Smooth muscle cell (in vitro differentiated cells): Measurements from ENCODE around the gene ZKSCAN4. TPM values are rescaled to one million over a fixed set of nuclear protein-coding genes. Genes with fewer than 3 reads are reported as not detected.

Experiments
- DNase-seq: peaks from one replicate; lab custom pipeline; 2025; ENCODE audit not compliant: unreplicated experiment; lab: John Stamatoyannopoulos, UW
- H2AFZ ChIP-seq: fragments of 200-600 bp; sonication (generic); 2 replicates; pipeline ENCODE4 v1.6.0; 2016; ENCODE audit warnings: antibody characterized with exemption, low read depth, mild to moderate bottlenecking
- H3F3A ChIP-seq: fragments of 200-600 bp; sonication (generic); 2 replicates; pipeline ENCODE4 v1.6.0; 2017; ENCODE audit warnings: antibody characterized with exemption, low read depth
- H3K27ac ChIP-seq: fragments of 200-600 bp; sonication (generic); 2 replicates; pipeline ENCODE4 v1.5.1; 2016; ENCODE audit warnings: low read depth, mild to moderate bottlenecking
- H3K27me3 ChIP-seq: fragments of 200-600 bp; sonication (generic); 2 replicates; pipeline ENCODE4 v1.6.1; 2016; ENCODE audit warnings: low read depth, mild to moderate bottlenecking
- H3K36me3 ChIP-seq: fragments of 200-600 bp; sonication (generic); 2 replicates; pipeline ENCODE4 v1.5.1; 2016; ENCODE audit warnings: low read depth
- H3K4me1 ChIP-seq: fragments of 200-600 bp; sonication (generic); 2 replicates; pipeline ENCODE4 v1.5.1; 2016; ENCODE audit warnings: low read depth
- H3K4me2 ChIP-seq: fragments of 200-600 bp; sonication (generic); 2 replicates; pipeline ENCODE4 v1.6.0; 2016; ENCODE audit warnings: mild to moderate bottlenecking
- H3K4me3 ChIP-seq: fragments of 200-600 bp; sonication (generic); 2 replicates; pipeline ENCODE4 v1.5.1; 2016; ENCODE audit warnings: mild to moderate bottlenecking
- H3K79me2 ChIP-seq: fragments of 200-600 bp; sonication (generic); 2 replicates; pipeline ENCODE4 v1.6.0; 2016; ENCODE audit warnings: low read depth, mild to moderate bottlenecking
- H3K9ac ChIP-seq: fragments of 200-600 bp; sonication (generic); 2 replicates; pipeline ENCODE4 v1.6.0; 2016; ENCODE audit warnings: low read depth
- H3K9me3 ChIP-seq: fragments of 200-600 bp; sonication (generic); replicated peaks from 2 replicates; pipeline ENCODE4 v1.5.1; 2016; ENCODE audit warnings: low read depth
- H4K20me1 ChIP-seq: fragments of 200-600 bp; sonication (generic); 2 replicates; pipeline ENCODE4 v1.6.0; 2016; ENCODE audit warnings: low read depth
- CTCF ChIP-seq: fragments of 200-600 bp; sonication (generic); IDR thresholded peaks from 2 replicates; pipeline ENCODE4 v1.5.1; 2017; ENCODE audit warnings: borderline replicate concordance, mild to moderate bottlenecking, antibody characterized with exemption; ENCODE audit not compliant: insufficient read depth, poor library complexity, severe bottlenecking
- WGBS: methylation state at CpG from one replicate; pipeline ENCODE4 v1.1.7; 2016; ENCODE audit warnings: low lambda C conversion rate; 5-methylcytosine and 5-hydroxymethylcytosine counted together
- polyA plus RNA-seq: library from polyadenylated mRNA; unstranded; fragments of >200 nt; fragmentation: Nextera tagmentation; extraction: Ambion mirVana; gene quantifications from 2 replicates; pipeline ENCODE4 v1.2.1, GENCODE V29; 2016
- total RNA-seq: library from RNA; depleted of rRNA; stranded (reverse); fragments of >200 nt; gene quantifications from 2 replicates; pipeline ENCODE4 v1.2.3, GENCODE V29; 2014

ZKSCAN4 gene
- total and polyA plus RNA-seq, 2 experiments from 2014 or later: 4.5 to 5.2 TPM

- no peak overlapping the region for H3K4me3 ChIP-seq
- H3F3A ChIP-seq: peaks cover 9% of the 10 kb centered on the region
- no peak for TF ChIP-seq CTCF
- no peaks in the 10 kb centered on the region for H4K20me1 ChIP-seq
- H3K4me1 ChIP-seq: peaks cover 20% of the 10 kb centered on the region
- 29% methylated on average over 4 of the region's 4 CpGs for WGBS
- no peaks in the 10 kb centered on the region for H3K9me3 ChIP-seq
- H3K27me3 ChIP-seq: no peaks in the 10 kb centered on the region
- H3K27ac ChIP-seq: no peak overlapping the region
- H3K4me2 ChIP-seq: no peak overlapping the region
- no peak overlapping the region for H3K9ac ChIP-seq
- no peaks in the 10 kb centered on the region for H3K36me3 ChIP-seq
- peak overlapping the region; percentile 24 for H2AFZ ChIP-seq
- H3K79me2 ChIP-seq: peaks cover 25% of the 10 kb centered on the region
- DNase-seq: no peak
Measured at GRCh38 chr6:28264834-28265401, 12.8 kb upstream of the ZKSCAN4 start.

- H3K9me3 ChIP-seq: no peaks in the 10 kb centered on the region
- peaks cover 24% of the 10 kb centered on the region for H3K79me2 ChIP-seq
- no peak overlapping the region for H3K4me2 ChIP-seq
- H3K4me1 ChIP-seq: peaks cover 20% of the 10 kb centered on the region
- 61% methylated on average over 2 of the region's 2 CpGs for WGBS
- H3K27me3 ChIP-seq: no peaks in the 10 kb centered on the region
- DNase-seq: no peak
- H3F3A ChIP-seq: peaks cover 8% of the 10 kb centered on the region
- H3K4me3 ChIP-seq: no peak overlapping the region
- no peak overlapping the region for H3K9ac ChIP-seq
- peak overlapping the region; percentile 51 for H2AFZ ChIP-seq
- H3K27ac ChIP-seq: no peak overlapping the region
- H3K36me3 ChIP-seq: no peaks in the 10 kb centered on the region
- no peak for TF ChIP-seq CTCF
- no peaks in the 10 kb centered on the region for H4K20me1 ChIP-seq
Measured at GRCh38 chr6:28263922-28264321, 11.9 kb upstream of the ZKSCAN4 start.

- TF ChIP-seq CTCF: no peak
- Histone ChIP-seq H4K20me1 (no peaks in the 10 kb centered on the region), H3K4me3 (no peak within 1 kb of the TSS), H3K9me3 (no peaks in the 10 kb centered on the region), H3K4me2 (no peak within 1 kb of the TSS), H3F3A (no peaks in the 10 kb centered on the region), H3K27me3 (no peaks in the 10 kb centered on the region), H3K36me3 (no peaks in the 10 kb centered on the region), H3K4me1 (no peaks in the 10 kb centered on the region), H3K79me2 (no peaks in the 10 kb centered on the region), H2AFZ (no peak within 1 kb of the TSS), H3K9ac (no peak within 1 kb of the TSS), H3K27ac (no peak within 1 kb of the TSS)
- DNase-seq: no peak
- WGBS: 88% methylated on average over 58 of the region's 58 CpGs
Measured at GRCh38 chr6:28258877-28259777, 7.1 kb upstream of the ZKSCAN4 start, which contains the start of gene NKAPL. Gene NKAPL, plus strand, starts transcription at chr6:28259297. Its CDS starts 75 bp downstream, at chr6:28259372.
